Activated naive CD4-positive, alpha-beta T cell treated with Interleukin-2 at 50 U/mL for 16 hours (primary cell): ENCODE results near the gene MYT1.

Experiments used
- DNase-seq: peaks from one replicate; pipeline ENCODE4 v3.0.0-alpha.2; 2020

MYT1 gene

DNA sequence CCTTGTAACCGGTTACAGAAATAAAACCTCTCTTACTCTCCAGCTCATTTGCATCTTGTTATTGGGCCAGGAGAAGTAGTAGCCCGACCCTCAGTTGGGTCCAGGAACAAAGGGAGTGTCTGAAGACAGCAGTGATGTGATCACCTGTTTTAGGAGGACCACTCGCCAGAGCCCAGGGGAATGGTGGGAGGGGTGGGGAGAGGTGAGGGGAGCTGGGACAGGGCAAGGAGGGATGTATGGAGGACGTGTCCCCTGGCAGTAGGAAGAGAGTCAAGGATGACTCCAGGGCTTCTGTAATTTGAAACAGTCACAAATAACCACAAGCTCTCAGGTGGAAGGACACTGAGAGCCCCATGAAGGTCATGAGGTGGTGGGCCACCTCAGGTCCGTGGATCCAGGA lies 89.9 kb downstream of the MYT1 start:
- DNase-seq: no peak

DNA sequence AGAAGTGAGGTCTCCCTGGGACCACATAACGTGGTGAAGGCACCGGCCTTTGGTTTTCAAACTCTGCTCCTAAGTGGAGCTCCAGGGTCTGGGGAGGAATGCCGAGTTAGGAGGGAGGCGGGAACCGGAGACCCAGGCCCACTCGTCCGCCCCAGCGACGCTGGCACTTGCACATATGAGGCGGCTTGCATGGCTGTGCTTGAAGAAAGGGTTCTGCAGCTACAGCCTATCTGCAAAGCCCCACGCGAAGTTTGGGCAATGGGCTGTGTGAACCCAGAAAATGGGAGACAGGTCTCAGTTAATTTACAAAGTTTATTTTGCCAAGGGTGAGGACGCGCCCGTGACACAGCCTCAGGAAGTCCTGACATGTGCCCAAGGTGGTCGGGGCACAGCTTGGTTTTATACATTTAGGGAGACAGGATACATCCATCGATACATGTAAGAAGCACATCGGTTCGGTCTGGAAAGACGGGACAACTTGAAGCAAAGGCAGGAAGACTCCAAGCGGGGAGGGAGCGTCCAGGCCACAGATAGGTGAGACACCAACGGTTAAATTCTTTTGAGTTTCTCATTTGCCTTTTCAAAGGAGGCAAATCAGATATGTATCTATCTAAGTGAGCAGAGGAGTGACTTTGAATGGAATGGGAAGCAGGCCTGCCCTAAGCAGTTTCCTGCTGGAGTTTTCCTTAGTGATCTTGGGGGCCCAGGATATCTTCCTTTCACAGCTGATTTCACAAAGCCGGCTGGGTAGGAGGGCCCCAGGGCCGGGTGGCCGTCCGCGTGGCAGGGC lies 90.5 kb downstream of the MYT1 start:
- no peak for DNase-seq

DNA sequence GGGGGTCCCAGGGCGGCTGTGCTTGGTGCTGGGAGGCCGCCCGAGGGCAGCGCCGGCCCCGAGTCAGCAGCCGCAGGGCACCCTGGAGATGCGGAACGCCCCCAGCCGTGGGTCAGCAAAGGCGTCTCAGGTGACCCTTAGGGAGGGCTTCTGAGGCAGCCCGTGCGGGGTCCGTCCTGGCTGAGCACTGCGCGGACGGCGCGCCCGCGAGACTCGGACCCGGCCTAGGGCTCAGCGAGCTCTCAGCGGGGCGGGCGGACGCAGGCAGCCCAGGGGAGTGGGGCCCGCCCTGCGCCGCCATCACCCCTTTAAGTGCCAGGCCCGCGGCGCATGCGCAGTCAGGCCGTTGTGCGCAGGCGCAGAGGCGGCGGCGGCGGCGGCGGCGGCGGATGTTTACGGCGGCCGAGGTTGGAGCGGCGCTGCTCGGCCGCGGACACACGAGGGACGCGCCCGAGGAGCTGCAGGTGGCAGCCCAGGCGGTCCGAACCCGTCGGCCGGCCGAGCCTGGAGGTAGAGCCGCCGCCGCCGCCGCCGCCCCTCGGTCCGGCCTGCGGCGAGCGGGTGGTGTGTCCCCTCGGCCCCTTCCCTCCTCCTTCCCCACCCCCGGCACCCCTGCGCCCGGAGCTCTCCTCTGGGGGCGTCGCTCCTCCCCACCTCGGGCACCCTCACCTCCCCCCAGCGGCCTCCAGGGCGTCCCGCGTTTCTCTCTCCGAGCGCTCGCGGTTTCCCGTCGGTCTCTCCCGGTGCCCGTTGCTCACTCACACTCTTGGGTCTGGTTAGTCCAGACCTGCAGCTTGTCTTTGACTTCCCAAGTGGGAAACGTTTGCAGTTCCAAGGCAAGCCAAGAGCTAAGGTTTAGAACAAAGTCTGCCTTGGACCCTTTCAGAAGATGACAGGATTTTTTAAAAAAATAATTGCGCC lies 91.4 kb downstream of the MYT1 start, which contains the start of gene PCMTD2:
Gene PCMTD2, plus strand, starts transcription at position 388 of the 921 bp plus-strand sequence. CDS start 4,218 bp downstream, outside the sequence.
- DNase-seq: peak; percentile 81

DNA sequence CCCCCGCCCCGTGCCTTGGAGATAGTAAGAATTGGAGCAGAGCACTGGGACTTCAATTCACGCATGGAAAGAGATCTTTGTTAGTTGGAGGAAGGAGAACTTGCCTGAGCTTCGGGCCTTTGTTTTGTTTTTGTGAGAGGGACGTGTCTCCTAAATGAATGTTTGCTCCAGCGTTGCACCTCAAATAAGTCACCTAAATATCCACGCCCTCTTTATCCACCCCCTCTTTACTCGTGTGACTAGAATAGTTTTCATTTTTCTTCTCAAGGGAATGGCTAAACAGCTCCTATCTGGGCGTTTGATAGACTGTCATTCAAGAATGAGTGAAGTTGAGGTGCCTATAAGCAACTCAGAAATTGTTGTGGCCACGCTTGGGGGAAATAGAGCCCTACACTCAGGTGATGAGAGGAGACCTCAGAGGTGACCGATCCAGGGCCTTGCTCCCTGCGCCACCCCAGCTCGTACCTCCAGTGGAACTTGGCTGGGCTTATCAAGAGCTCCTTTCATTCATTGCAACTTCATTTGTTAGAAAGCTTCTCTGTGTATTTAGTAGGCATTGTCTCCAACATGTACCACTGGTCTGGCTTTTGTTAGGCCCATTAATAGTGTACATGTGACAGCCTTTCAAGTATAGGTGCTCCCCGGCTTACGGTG lies 92.2 kb downstream of the MYT1 start:
- DNase-seq: no peak

DNA sequence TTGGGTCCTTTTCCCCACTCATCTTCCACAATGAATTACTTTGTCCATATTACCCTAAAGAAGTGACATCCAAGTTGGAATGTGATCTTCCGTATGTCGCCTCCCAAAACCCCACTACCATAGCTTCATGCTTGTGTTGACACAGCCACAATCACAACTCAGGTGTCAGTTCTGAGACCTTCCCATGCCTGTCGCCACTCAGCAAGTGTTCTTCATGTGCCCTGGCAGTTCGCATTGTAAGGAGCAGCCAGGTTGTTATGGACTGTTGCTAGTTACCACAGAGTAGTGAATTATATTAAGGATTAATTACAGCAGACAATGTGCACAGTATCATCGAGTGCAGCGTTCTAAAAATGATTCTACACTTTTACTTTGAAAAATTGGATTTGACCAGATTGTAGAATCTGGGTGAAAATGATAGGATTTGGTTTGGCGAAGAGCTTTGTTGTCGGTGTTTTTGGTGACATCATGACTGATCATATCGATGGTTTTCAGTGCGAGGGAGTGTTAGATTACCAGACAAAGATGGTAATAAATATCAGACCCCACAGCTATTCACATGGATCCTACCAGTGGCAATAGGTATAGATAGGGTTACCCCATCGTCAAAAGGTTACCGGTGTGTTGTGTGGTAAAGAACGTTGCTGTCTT lies 93.0 kb downstream of the MYT1 start:
- no peak for DNase-seq

DNA sequence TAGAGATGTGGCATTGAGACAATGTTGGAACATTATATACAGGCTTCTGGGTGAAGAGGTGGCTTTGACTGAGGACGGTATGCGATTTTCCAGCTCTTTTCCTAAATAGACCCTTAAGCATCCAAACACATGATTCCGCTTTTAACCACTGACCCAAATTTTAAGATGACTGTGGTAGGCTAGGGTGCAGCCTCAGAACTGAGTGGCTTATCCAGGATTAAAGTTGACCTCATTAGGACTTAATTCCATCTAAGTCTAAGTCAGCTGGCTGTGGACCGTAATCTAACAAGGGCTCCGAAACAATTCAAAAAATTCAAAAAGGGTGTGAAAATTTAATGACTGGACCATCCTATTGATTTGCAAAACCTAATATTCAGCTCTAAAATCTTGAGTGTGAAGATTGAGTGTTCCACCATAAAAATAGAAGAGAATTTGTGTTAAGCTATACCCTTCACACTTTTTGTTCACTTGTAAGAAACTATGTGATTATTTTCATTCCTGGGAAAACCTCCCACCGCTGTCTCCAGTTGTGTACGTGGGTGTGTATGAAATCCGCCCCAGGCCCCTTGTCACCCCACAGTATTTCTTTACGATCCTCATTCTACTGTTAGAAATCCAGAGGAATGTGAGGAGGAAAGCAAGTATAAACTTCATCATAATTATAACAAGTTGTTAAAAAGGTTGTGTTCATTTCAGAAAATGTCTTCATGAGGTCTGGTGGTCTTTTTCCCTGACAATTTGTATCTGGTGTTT lies 94.0 kb downstream of the MYT1 start:
- no peak for DNase-seq

DNA sequence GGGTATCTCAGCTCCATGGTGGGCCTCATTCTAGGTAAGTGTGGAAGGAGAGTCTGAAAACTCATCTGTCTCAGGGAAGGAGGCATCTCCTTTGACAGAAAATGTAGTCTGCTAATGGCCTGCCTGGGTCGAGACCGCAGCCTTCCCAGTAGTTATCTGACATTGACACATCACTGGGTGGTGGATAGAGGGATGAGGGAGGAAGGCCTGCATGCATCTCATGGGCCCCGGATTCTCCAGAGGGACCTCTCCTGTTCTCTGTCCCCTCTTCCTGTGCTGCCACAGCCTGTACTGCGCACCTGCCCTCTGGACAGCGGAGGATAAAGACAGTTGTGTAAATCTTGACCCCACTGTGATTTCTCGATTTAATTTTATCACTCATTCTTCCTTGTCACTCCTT lies 96.0 kb downstream of the MYT1 start:
- no peak for DNase-seq

DNA sequence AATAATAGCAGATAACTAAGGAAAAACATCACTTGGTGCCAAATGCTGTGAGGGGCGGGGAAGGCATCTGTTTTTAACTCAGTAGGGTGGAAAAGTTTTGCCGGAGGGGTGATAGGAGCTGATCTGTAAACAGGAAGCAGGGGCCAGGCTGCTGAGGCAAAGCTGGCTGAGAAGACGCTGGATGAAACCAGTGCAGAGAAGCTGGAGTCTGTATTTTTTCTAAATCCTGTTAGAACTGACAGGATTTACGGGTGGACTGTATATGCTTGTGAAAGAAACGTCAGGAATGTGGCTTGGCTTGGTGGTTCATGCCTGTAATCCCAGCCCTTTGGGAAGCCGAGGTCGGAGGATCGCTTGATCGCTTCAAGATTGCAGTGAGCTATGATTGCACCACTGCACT lies 96.9 kb downstream of the MYT1 start:
- no peak for DNase-seq

DNA sequence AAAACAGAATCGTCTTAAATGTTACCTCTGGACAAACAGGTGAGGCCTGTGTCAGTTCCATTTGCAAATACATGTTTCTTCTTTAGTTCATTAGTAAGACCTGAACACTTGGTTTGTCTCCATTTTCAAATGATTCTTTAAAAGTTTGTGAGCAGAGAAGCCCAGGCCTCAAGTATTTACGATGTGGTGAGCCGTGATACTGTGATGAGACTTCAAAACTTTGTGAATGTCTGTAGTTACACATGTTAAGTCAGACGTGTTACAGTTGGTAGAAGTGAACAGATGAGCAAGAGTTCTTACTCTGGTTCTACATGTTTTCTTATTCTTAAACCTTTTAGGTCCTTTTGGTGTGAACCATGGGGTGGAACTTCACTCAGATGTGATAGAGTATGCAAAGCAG lies 99.8 kb downstream of the MYT1 start:
- DNase-seq: no peak

DNA sequence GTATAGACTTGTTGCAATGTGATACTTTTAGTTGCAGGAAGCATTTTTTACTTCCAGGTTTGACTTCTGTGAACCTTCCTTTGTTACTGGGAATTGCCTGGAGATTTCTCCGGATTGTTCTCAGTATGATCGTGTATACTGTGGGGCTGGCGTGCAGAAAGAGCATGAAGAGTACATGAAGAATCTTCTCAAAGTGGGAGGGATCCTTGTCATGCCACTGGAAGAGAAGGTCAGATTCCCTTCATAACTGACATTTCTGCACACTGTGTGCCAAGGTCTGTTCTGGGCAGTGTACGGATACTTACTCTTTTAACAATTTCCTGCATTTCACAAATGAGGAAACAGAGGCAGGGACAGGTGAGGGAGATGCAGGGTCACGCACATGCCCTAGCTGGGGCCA lies 100.9 kb downstream of the MYT1 start:
- DNase-seq: no peak

DNA sequence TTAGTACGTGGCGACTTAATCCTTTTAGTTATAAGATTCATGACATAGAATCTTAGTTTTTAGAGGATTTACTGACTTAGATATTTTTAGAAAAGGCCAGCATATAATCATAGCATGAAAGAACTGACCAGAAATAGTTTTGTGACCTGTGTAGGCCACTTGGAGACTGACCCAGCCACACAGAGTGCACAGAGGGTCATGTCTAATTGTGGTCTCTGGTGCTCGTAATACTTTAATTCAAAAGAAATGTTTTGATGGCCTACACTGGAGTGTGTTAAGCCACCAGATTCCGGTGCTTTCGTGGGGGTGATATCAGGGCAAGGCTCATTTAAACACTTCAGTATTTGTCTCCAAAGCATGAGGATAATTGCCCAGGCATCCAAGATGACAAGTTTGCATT lies 102.7 kb downstream of the MYT1 start:
- DNase-seq: no peak

DNA sequence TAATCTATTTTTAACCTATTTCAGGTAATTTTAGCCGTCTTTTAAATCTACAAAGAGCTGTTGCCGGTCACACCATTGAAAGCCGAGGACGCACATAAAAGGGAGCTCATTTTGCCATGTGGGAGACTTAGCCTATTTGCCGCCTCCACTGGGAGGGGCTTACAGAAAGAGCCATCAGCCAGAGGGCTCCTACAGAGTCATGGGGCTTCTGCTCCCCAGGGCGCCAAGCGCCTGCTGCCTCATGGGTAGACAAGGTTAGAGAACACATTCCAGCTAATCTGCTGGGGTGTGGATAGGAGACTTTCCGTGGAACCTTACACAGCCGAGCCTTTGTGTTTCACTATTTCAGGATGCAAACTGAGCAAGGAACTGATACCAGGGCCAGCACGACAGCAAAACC lies 103.9 kb downstream of the MYT1 start:
- DNase-seq: no peak

DNA sequence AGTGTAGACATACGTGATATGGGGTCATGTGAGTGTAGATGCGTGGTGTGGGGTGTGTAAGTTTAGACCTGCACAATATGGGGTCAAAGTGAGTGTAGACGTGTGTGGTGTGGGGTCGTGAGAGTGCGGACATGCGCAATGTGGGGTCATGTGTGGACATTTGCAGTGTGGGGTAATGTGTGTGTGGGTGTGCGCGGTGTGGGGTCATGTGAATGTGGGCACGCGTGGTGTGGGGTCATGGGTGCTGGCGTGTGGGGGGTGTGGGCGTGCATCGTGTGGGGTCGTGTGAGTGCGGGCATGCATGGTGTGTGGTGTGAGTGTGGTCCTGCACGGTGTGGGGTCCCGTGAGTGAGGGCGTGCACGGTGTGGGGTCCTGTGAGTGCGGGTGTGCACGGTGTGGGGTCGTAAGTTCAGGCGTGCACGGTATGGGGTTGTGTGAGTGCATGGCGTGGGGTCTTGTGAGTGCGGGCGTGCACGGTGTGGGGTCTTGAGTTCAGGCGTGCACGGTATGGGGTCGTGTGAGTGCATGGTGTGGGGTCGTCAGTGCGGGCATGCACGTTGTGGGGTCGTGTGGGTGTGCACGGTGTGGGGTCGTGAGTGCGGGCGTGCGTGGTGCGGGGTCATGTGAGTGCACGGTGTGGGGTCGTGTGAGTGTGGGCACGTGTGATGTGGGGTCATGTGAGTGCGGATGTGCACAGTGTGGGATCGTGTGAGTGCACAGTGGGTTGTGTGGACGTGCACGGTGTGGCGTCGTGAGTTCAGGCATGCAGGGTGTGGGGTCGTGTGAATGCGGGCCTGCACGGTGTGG lies 105.6 kb downstream of the MYT1 start:
- no peak for DNase-seq

DNA sequence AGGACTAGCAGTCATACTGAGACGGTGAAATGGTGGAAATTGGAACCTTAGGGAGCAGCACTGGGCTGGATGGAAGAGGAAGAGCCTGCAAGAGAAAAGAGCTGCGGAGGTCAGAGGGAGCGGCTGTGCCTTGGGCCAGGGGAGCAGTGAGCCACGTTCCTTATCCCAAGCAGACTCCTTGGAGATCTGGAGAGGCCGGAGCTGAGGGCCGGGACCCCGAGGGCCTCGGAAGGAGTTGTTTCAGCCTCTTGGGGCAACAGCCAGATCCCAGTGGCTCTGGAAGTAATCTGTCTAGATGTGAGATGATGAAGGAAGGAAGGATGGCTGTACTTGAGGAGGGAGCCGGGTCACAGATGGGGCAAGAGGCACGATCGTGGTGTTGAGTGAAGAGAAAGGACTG lies 107.4 kb downstream of the MYT1 start:
- DNase-seq: no peak

DNA sequence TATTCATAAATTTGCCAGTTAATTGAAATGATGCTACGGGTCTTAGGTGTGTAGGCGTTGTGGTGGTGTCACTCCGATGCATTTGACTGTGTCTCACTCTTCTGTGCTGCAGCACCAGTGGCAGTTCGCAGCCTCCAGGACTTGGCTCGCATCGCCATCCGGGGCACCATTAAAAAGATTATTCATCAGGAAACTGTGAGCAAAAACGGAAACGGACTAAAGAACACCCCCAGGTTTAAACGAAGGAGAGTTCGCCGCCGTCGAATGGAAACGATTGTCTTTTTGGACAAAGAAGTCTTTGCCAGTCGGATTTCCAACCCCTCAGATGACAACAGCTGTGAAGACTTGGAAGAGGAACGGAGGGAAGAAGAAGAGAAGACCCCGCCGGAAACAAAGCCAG lies 108.9 kb downstream of the MYT1 start:
- DNase-seq: no peak

DNA sequence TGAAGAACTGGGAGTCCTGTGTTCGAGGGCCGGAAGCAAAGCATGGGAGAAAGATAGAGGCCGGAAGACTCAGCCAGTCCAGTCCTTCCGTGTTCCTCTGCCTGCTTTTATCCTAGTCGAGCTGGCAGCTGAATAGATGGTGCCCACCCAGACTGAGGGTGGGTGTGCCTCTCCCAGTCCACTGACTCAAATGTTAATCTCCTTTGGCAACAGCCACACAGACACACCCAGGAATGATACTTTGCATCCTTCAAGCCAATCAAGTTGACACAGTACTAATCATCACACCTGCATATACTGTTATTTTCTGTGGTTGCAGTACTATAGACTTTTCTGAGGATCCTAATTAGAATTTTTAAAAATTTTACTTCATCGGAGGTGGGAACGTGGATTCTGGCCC lies 112.6 kb downstream of the MYT1 start:
- no peak for DNase-seq

DNA sequence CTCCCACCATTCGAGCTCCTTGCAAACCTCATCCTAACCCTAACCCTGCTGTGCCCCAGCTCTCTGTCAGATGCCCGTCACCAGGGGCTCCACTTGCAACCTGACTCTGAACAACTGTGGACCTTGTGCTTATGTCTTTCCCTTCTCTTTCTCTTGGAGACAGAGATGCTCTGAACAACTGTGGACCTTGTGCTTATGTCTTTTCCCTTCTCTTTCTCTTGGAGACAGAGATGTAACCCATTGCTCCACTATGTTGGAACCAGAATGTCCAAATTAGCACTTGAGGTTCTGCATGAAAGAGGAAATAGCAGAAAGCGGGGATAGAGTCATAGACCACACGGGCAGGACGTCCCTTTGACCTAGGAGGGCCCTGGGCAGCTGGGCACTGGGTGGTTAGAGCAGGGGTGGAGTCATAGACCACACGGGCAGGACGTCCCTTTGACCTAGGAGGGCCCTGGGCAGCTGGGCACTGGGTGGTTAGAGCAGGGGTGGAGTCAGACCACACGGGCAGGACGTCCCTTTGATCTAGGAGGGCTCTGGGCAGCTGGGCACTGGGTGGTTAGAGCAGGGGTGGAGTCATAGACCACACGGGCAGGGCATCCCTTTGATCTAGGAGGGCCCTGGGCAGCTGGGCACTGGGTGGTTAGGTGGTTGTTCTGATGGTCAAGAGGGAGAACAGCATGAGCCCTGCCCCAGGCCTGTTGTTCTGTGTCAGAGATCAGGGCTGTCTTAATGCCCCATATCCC lies 113.5 kb downstream of the MYT1 start:
- no peak for DNase-seq

DNA sequence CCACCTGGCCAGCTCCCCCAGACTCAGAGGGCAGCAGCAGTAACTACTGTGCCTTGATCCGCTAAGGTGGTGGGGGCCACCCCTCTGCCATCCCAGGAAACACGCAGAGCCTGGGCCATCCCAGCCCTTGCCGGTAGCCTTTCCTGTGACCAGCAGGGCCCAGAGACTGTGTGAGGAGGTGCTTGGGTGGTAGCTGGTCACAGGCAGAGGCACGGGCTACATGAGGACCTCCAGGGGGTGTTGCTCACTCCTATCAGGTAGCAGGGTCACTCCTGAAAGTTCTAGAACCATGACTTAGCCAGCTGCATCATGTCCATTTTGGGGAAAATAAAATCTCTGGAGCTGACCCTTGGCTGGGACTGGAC lies 114.0 kb downstream of the MYT1 start:
- DNase-seq: no peak

DNA sequence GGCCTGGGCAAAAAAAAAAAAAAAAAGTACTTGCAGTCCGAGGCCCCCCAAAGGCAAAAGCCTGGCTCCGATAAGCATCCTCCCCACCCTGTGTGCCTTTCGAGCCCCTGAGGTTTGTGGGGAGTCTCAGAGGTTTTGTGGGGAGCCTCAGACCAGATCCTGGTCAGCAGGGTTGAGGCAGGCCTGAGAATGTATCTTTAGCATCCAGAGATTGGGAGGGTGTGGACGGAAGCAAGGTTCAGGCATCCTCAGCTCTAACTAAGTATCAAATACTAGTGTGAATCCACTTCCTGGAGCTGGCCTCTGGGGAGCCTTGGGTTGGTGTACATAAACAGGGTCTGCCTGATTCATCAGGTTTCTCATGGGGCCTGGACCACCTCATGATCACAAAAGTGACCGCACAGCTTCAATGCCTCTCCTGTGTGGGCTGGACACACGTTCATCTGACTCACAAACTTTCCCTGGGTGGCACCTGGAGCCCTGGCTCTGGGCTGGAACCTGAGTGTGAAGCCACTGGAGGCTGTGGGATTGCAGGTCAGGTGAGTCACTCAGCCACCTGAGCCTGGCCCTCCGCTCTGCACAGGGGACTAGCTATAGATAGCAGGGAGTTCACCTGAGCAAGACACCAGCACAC lies 115.7 kb downstream of the MYT1 start:
- no peak for DNase-seq

DNA sequence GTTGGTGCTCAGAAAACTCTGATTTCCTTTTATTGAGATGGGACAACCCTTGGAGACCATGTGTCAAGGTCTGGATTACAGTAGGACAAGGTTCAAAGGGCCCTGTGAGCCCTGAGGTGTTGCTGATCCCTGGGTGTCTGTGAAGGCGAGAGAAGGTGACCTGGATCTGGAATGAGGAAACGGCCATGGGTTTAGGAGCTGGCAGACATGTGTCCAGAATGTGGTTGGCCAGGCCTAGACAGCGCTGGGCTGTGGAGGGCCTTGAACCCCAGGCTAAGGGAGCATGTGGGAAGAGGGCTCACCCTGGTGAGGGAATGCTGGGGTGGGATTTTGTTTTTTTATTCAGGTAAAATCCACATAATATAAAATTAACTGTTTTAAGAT lies 116.2 kb downstream of the MYT1 start:
- DNase-seq: no peak
